ENCODE measurements around the gene HRCT1. TPM values are rescaled to one million over a fixed set of nuclear protein-coding genes. Genes with fewer than 3 reads are reported as not detected.

Gene HRCT1
- total RNA-seq, 2 experiments from 2014 or later, result not detected

DNA sequence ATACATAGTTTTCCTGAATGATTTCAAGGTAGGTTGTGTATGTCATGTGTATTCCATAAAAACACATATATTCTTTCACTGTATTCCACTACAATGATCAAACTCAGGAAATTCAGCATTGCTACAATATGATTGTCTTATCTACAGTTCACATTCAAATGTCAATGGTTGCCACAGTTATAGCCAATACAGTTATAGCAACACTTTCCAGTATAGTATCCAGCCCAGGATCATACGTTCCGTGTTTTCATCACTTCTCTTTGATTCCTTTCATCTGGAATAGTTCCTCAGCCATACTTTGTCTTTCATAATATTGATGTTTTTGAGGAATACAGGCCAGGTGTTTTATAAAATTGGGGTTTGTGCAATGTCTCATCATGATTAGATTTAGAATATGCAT is 42.4 kb downstream of the HRCT1 start:
- DNase-seq, result no peak
- TF ChIP-seq, protein P1, sequence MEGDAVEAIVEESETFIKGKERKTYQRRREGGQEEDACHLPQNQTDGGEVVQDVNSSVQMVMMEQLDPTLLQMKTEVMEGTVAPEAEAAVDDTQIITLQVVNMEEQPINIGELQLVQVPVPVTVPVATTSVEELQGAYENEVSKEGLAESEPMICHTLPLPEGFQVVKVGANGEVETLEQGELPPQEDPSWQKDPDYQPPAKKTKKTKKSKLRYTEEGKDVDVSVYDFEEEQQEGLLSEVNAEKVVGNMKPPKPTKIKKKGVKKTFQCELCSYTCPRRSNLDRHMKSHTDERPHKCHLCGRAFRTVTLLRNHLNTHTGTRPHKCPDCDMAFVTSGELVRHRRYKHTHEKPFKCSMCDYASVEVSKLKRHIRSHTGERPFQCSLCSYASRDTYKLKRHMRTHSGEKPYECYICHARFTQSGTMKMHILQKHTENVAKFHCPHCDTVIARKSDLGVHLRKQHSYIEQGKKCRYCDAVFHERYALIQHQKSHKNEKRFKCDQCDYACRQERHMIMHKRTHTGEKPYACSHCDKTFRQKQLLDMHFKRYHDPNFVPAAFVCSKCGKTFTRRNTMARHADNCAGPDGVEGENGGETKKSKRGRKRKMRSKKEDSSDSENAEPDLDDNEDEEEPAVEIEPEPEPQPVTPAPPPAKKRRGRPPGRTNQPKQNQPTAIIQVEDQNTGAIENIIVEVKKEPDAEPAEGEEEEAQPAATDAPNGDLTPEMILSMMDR (IDR thresholded peaks at IDR 0.05), result no peak
- no peaks in the 10 kb centered on the region for H3K36me3 Mint-ChIP-seq (ENCODE audit: low read depth)
- no peak overlapping the region for H3K27ac Mint-ChIP-seq
- POLR2A ChIA-PET, result interaction anchor here (0.8 kb wide), 1 partner anchor 210 kb away, joined by 4 read pairs; no protein-coding TSS in a partner anchor
- Histone ChIP-seq H3K9me3 (ENCODE audit: control insufficient read depth in 1 of 2, insufficient read depth in 1 of 2, low read length in 2 of 2) (no peaks in the 10 kb centered on the region), H3K4me3 (ENCODE audit: low read length) (no peak overlapping the region), H3K4me1 (ENCODE audit: insufficient read depth, low read length) (peaks cover 37% of the 10 kb centered on the region), H3K36me3 (ENCODE audit: insufficient read depth, low read length) (no peaks in the 10 kb centered on the region), H3K27ac (ENCODE audit: low read depth in 1 of 2, low read length in 2 of 2) (no peak overlapping the region), H3K27me3 (ENCODE audit: control insufficient read depth in 1 of 2, insufficient read depth in 2 of 2, low read length in 2 of 2) (no peaks in the 10 kb centered on the region)
- H3K4me3 Mint-ChIP-seq, result no peak overlapping the region
- no peaks in the 10 kb centered on the region for H3K9me3 Mint-ChIP-seq
- H3K4me1 Mint-ChIP-seq (ENCODE audit: low read depth), result peaks cover 42% of the 10 kb centered on the region
- intact Hi-C loops (cut with DNase I, micrococcal nuclease), result no loop called here
- CTCF ChIA-PET, result no interaction called here
- no peak for ATAC-seq (ENCODE audit: poor library complexity)
- no peaks in the 10 kb centered on the region for H3K27me3 Mint-ChIP-seq

GRCh38 chr9:35948901-35949318 is 42.9 kb downstream of the HRCT1 start:
- no peak overlapping the region for H3K4me3 Mint-ChIP-seq

GRCh38 chr9:35951736-35952135 is 45.7 kb downstream of the HRCT1 start:
- ChIA-PET POLR2A (no interaction called here), CTCF (no interaction called here)
- Mint-ChIP-seq H3K9me3 (no peaks in the 10 kb centered on the region), H3K27ac (no peak overlapping the region), H3K27me3 (peaks cover 5% of the 10 kb centered on the region), H3K4me3 (no peak overlapping the region), H3K4me1 (ENCODE audit: low read depth) (peaks cover 22% of the 10 kb centered on the region), H3K36me3 (ENCODE audit: low read depth) (no peaks in the 10 kb centered on the region)
- no peak for DNase-seq
- Histone ChIP-seq H3K27me3 (ENCODE audit: control insufficient read depth in 1 of 2, insufficient read depth in 2 of 2, low read length in 2 of 2) (peaks cover 0 to 2% of the 10 kb centered on the region in 2 experiments), H3K9me3 (ENCODE audit: control insufficient read depth in 1 of 2, insufficient read depth in 1 of 2, low read length in 2 of 2) (no peaks in the 10 kb centered on the region), H3K27ac (ENCODE audit: low read depth in 1 of 2, low read length in 2 of 2) (no peak overlapping the region), H3K4me1 (ENCODE audit: insufficient read depth, low read length) (peaks cover 11% of the 10 kb centered on the region), H3K36me3 (ENCODE audit: insufficient read depth, low read length) (no peaks in the 10 kb centered on the region), H3K4me3 (ENCODE audit: low read length) (no peak overlapping the region)
- intact Hi-C loops (cut with DNase I, micrococcal nuclease), result loop anchor here in 1 of 2 experiments (10.0 kb wide), 1 partner anchor 213 kb away; the partner anchor contains the start of gene CCIN
- no peak for ATAC-seq (ENCODE audit: poor library complexity)
- TF ChIP-seq, protein P1 (IDR thresholded peaks at IDR 0.05), result no peak

More at GRCh38 chr9:35948901-35949318, 42.9 kb downstream of the HRCT1 start:
- H3K4me3 ChIP-seq (ENCODE audit: low read length), result no peak overlapping the region
- CTCF ChIA-PET, result no interaction called here
- H3K27me3 ChIP-seq (ENCODE audit: control insufficient read depth in 1 of 2, insufficient read depth in 2 of 2, low read length in 2 of 2), result no peaks in the 10 kb centered on the region
- no peak for DNase-seq
- Mint-ChIP-seq H3K36me3 (ENCODE audit: low read depth) (no peaks in the 10 kb centered on the region), H3K27ac (no peak overlapping the region), H3K27me3 (no peaks in the 10 kb centered on the region), H3K4me1 (ENCODE audit: low read depth) (peaks cover 37% of the 10 kb centered on the region), H3K9me3 (no peaks in the 10 kb centered on the region)
- no peak for ATAC-seq (ENCODE audit: poor library complexity)
- intact Hi-C loops (cut with DNase I, micrococcal nuclease), result no loop called here
- peaks cover 32% of the 10 kb centered on the region for H3K4me1 ChIP-seq (ENCODE audit: insufficient read depth, low read length)
- H3K36me3 ChIP-seq (ENCODE audit: insufficient read depth, low read length), result no peaks in the 10 kb centered on the region
- POLR2A ChIA-PET, result interaction anchor here (0.8 kb wide), 1 partner anchor 210 kb away, joined by 4 read pairs; no protein-coding TSS in a partner anchor
- TF ChIP-seq, protein P1 (IDR thresholded peaks at IDR 0.05), result no peak
- H3K27ac ChIP-seq (ENCODE audit: low read depth in 1 of 2, low read length in 2 of 2), result no peak overlapping the region
- no peaks in the 10 kb centered on the region for H3K9me3 ChIP-seq (ENCODE audit: control insufficient read depth in 1 of 2, insufficient read depth in 1 of 2, low read length in 2 of 2)
